HFF-Myc (cell line): Measurements from ENCODE around the gene SMCO3.
"Not testable (repeated sequence)": the region's sequence is repeated elsewhere in the genome, so short reads cannot be mapped to it uniquely, and the experiment has no call there.

Experiments
- DNase-seq: peaks from one replicate; pipeline ENCODE4 v3.0.0-alpha.2; 2011; ENCODE audit warnings: low read depth; ENCODE audit errors: extremely low read depth
- H3K4me3 ChIP-seq: replicated peaks from 2 replicates; pipeline ENCODE4 v1.5.1; 2011; ENCODE audit warnings: low read depth, mild to moderate bottlenecking, control low read depth, low read length
- TF ChIP-seq, protein P1 (sequence below): IDR thresholded peaks from 2 replicates; pipeline ENCODE4 v1.5.1; 2012; ENCODE audit warnings: mild to moderate bottlenecking, low read depth, low read length, control low read depth; ENCODE audit errors: missing control alignments

Gene SMCO3

DNA sequence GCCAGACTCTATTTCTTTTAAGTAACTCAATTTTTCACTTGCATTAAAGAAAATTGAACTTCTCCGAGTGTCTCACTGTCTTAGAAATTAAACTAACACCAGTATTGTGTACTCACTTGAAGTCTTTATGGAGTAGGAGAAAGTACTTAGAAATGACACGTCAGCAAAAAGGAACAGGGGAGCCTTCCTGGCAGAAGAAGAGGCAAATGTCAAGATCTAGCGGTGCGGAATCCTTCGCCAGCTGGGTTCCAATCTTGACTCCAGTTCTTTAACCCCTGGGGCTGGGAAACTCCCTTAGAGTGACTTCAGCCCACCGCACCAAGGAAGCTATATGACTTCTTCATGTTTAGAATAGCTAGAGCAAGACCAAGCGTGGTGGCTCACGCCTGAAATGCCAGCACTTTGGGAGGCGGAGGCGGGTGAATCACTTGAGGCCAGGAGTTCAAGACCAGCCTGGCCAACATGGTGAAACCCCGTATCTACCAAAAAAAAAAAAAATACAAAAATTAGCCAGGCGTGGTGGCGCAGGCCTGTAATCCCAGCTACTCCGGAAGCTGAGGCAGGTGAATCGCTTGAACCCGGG lies 45.1 kb downstream of the SMCO3 start:
- no peak for DNase-seq
- TF ChIP-seq, protein P1, sequence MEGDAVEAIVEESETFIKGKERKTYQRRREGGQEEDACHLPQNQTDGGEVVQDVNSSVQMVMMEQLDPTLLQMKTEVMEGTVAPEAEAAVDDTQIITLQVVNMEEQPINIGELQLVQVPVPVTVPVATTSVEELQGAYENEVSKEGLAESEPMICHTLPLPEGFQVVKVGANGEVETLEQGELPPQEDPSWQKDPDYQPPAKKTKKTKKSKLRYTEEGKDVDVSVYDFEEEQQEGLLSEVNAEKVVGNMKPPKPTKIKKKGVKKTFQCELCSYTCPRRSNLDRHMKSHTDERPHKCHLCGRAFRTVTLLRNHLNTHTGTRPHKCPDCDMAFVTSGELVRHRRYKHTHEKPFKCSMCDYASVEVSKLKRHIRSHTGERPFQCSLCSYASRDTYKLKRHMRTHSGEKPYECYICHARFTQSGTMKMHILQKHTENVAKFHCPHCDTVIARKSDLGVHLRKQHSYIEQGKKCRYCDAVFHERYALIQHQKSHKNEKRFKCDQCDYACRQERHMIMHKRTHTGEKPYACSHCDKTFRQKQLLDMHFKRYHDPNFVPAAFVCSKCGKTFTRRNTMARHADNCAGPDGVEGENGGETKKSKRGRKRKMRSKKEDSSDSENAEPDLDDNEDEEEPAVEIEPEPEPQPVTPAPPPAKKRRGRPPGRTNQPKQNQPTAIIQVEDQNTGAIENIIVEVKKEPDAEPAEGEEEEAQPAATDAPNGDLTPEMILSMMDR: no peak
- H3K4me3 ChIP-seq: peak overlapping the region; percentile 65

DNA sequence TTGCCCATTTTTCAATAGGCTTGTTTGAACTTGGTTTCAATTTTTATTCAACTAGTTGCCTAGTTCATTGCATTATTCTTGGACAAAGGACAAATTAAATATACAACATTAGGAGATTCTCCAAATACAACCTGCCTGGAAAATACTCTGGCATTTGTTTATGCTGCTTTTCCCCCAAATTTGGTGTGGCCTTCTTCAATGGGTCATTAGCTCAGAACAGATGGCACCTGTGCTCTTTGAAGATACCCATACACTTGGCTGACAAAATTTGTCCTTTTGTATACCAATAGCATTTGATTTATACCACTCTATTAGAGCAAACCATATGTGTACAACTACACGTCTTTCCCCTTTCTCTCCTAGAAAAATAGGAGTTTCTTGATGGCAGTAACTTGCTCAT lies 46.4 kb downstream of the SMCO3 start:
- no peak for DNase-seq
- H3K4me3 ChIP-seq: no peak overlapping the region
- TF ChIP-seq, protein P1: no peak

DNA sequence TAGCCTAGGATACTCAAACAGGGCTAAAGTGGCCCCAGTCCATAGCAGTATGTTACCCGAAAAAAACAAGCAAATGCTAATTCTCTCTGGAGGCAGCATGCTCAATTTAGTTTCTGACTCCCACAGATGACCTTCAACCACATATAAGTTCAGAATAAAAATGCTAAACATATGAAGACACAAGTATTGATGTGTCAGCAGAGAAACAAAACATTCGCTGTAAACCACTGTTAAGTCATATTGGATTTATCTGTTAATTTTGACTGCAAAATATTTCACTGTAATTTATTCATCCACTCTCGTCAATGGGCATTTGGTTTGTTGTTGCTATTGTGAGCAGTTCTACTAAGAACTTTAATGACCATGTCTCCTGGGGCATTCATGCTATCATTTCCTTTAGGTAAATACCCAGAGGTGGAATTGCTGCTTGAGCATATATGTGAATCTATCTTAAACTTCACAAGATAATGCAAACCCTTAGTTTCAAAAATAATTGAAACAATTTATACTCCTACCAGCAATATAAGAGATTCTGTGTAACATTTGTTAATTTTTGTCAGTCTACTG lies 47.2 kb downstream of the SMCO3 start:
- DNase-seq: no peak
- TF ChIP-seq, protein P1: no peak
- H3K4me3 ChIP-seq: no peak overlapping the region

- DNase-seq, H3K4me3 ChIP-seq: not testable (repeated sequence)
These were observed 48.0 kb downstream of the SMCO3 start for GRCh38 chr12:14766020-14766419.

GRCh38 chr12:14765398-14765797 lies 48.6 kb downstream of the SMCO3 start:
- DNase-seq: no peak
- H3K4me3 ChIP-seq: no peak overlapping the region
- TF ChIP-seq, protein P1: no peak

GRCh38 chr12:14759711-14760280 lies 54.2 kb downstream of the SMCO3 start:
- not testable (repeated sequence) for H3K4me3 ChIP-seq, DNase-seq

- H3K4me3 ChIP-seq: no peak overlapping the region
- TF ChIP-seq, protein P1: peak; percentile 36
- DNase-seq: no peak
These were observed 57.4 kb downstream of the SMCO3 start for GRCh38 chr12:14756334-14757143.
